NOMO-1 treated with DMSO at 0.1 percent for 48 hours (cell line): ENCODE measurements around the gene SPAG16.
"Not testable (repeated sequence)": the region's sequence is repeated elsewhere in the genome, so short reads cannot be mapped to it uniquely, and the experiment has no call there.

Experiments used
- DNase-seq: peaks from one replicate; lab custom pipeline; 2025; ENCODE audit not compliant: unreplicated experiment; lab: John Stamatoyannopoulos, UW

Gene SPAG16

GRCh38 chr2:213689585-213689984 lies 405.3 kb downstream of the SPAG16 start:
- DNase-seq = no peak

GRCh38 chr2:213691351-213691750 lies 407.1 kb downstream of the SPAG16 start:
- no peak for DNase-seq

DNA sequence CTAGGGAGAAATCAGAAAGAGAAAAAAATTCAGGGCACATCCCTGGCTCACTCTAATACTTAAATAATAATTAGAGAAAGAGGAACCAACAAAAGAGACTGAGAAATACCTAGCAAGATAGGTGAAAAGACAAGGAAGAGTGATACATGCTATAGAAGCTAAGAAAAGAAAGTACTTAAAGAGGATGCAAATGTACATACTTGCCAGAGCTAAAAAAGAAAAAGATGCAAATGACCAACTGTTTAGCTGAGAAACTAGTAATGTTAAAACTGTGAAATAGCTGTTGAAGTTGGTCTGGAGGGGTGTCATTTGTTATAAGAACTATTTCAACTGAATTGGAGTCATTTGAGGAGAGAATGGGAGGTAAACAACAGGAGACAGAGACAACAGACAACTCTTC lies 412.2 kb downstream of the SPAG16 start:
- no peak for DNase-seq

DNA sequence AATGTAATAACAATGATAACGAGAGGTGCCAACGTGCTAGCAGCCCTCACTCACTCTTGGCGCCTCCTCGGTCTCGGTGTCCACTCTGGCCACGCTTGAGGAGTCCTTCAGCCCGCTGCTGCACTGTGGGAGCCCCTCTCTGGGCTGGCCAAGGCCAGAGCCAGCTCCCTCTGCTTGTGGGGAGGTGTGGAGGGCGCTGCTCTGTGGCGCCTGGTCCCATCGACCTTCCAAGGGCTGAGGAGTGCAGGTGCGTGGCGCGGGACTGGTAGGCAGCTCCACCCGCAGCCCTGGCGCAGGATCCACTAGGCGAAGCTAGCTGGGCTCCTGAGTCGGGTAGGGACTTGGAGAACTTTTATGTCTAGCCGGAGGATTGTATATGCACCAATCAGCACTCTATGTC lies 417.1 kb downstream of the SPAG16 start:
- not testable (repeated sequence) for DNase-seq

DNA sequence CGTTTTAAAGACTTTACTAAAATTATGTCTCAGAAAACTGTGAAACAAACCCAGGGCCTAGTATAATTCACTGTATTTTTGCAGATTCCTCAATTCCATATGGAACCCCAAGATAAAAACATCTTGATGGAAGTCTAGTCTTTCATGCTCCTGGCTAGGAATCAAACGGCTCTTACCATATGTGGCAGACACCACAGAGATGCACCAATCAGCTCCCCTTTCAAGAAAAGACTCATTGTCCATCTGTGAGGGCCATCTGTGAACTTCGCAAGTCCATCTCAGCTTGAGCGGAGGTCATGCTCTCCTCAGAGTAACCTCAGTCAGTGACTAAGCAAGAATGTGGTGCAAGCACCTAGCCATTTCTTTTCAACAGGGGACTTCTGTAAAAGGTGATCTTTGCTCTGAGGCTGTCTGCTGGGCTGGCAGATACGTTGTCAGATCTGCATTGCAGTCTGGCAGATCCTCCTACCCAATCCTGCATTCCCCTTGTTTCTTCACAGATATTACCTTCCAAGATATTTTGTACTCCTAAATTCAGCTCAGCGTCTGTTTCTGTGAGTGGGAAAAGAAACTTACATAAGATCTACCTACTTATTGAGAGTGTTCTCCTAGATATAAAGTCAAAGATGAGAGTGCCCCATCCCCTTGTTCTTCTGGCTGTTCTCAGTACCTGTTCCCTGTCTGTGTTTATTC lies 419.3 kb downstream of the SPAG16 start:
- no peak for DNase-seq

- DNase-seq = no peak
Measured at GRCh38 chr2:213710164-213710563, 425.9 kb downstream of the SPAG16 start.

GRCh38 chr2:213718411-213718810 lies 434.1 kb downstream of the SPAG16 start:
- DNase-seq = not testable (repeated sequence)

- no peak for DNase-seq
Measured at GRCh38 chr2:213722565-213722964, 438.3 kb downstream of the SPAG16 start.

DNA sequence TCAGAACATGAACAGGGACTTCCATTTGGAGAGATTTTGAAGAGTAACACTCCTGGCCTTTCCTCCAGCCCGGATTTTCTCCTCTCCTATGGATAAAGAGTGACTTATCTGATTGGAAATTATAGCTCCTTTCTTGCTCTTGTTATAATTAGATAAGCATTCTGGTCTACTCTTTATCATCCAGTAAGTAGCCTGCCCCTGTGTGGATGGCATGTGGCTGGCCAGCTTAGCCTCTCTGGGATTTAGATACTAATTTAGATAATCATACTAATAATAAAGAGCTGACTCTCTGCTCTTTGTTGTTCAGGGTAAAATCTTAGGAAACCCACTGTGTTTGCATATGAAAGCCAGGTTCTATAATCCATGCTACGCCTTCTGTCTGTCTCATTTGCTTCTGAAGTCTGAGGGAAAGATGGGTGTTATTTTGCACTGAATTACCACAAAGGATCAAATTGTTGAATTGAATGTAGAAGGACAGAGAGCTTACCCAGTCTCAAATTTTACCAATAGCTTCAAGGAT lies 438.8 kb downstream of the SPAG16 start:
- DNase-seq = no peak

- DNase-seq = no peak
Measured at GRCh38 chr2:213723707-213724106, 439.4 kb downstream of the SPAG16 start.

GRCh38 chr2:213726101-213726500 lies 441.8 kb downstream of the SPAG16 start:
- no peak for DNase-seq

- no peak for DNase-seq
Measured at GRCh38 chr2:213733893-213734292, 449.6 kb downstream of the SPAG16 start.

DNA sequence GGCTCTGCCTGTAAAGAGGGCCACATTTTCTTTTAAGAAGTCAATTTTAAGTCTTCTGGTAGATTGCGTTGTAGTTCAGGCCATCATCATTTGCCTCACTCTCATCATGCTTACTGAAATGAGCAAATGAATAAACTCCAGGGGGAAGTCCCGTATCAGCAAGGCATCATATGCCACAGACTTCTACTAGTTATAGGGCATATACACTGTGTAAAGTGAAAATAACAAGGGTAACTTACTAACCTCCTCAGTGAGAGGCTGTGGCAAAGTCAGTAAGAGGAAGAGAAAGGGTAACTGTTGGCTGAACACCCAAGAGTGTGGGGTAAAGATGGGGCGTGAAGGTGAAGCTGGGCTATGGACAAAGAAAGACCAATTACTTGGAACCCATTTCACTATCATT lies 456.2 kb downstream of the SPAG16 start:
- no peak for DNase-seq

- DNase-seq = no peak
Measured at GRCh38 chr2:213751446-213751845, 467.2 kb downstream of the SPAG16 start.

DNA sequence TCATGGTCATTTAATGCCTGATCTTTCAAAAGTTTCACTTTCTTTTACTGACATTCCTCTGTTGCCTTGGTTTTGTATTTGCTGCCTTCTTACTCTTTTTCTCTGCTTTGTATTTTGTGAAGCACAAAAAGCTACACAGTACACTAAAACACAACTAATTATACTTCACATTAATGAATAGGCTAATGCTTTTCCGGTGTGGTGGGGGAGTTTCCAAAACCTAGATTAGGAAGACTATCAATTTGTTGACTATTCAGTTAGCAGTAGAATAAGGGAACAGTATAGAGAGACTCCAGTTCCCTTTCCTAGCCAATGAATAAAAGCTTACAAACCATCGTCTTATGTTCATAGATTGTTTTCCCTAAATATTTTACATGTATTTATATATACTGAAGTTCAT lies 468.3 kb downstream of the SPAG16 start:
- DNase-seq = no peak

DNA sequence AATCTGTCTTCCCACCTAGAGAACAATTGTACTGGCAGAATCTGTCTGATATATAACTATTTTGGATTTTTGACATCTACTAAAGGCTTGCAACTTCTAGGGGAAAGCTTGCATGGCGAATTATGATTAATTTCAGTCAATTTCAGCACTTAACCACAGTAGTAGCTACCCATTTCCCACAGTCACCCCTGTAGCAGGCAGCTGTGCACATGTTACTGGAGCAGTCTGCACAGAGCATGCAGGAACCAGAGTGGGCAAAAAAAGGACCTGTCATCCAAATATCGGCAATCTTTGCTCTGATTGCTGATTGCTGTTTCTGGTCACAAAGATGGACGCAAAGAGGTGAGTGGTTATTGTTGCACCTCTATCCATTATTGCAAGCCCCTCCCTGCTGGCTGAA lies 473.3 kb downstream of the SPAG16 start:
- no peak for DNase-seq

DNA sequence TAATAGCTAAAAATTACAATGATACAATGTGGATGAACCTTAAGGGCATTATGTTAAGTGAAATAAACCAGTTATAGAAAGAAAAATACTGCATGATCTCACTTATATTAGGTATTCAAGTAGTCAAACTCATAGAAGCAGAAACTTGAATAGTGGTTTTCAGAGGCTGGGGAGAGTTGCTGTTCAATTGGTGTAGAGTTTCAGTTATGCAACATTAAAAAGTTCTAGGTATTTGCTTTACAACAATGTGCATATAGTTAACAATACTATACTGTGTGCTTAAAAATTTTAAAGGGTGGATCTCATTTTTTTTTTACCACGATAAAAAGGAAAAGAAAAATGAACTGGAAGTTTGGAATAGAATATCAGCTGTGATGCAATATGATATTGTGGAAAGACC lies 479.1 kb downstream of the SPAG16 start:
- no peak for DNase-seq

DNA sequence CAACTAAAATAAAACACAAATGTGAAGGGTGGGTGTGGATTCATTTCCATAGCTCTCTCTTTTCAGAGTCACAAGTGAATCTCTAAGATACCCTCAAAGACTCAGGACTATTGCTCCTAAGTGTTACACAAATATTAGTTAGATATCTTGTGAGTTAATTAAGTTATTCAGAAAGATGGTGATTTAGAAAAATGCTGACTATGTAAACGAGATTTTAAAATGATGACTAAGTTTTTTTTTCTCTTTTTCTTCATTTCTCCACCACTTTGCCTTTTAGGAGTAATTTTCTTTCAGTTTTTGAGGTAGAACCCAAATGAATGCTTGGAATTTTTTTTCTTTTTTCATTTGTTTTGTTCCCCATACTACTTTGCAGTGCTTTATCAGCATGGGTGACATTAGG lies 479.7 kb downstream of the SPAG16 start:
- no peak for DNase-seq

GRCh38 chr2:213764849-213765248 lies 480.6 kb downstream of the SPAG16 start:
- no peak for DNase-seq

- no peak for DNase-seq
Measured at GRCh38 chr2:213766062-213766461, 481.8 kb downstream of the SPAG16 start.

DNA sequence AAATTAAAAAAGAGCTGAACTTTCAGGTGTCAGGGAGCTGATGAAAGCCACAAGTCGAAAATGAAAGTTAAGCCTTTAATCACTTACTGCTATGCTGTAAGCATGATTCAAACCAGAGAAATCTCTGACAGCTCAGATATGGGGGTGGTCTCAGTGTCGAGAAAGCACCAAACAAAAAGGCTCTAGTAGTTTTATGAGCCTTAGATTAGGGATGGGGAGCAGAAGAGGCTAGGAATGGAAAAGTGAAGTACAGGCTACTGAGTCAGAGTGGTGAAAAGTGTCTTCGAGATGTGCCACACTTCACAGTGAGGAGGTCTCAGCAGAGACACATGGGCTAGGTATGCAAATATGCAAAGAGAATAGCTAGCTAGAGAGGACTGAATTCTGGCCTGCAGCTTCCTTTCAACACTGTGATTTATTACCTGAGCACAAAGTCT lies 482.2 kb downstream of the SPAG16 start:
- no peak for DNase-seq

GRCh38 chr2:213787869-213788268 lies 503.6 kb downstream of the SPAG16 start:
- DNase-seq = no peak

GRCh38 chr2:213789940-213790339 lies 505.7 kb downstream of the SPAG16 start:
- no peak for DNase-seq
